ENCODE data around the gene STK33.

STK33 gene

DNA sequence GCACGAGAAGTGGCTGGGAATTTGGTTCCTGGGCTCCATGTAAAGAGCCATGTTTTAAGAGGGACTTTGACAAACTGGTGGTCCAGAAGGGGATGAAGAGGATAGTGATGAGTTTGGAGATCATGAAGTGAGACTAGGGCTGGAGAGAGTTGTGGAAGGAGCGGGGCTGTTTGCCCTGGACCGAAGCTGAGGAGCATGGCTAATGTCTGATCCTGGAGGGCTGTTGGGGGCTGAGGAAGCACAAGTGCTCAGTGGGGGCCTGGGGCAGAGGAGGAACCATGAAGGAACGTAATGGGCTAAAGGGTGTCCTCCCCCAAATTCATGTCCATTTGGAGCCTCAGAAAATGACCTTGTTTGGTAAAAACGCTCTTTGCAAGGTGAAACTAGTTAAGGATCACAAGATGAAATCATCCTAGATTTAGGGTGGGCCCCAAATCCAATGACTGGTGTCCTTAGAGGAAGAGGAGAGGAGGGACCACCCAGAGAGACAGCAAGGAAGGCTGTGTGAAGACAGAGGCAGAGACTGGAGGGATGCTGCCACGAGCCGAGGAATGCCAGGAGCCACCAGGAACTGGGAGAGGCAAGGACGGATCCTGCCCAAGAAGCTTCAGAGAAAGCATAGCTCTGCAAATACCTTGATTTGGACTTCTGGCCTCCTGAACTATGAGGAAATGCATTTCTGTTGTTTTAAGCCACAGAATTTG is 223.1 kb downstream of the STK33 start:
- DNase-seq: no peak

DNA sequence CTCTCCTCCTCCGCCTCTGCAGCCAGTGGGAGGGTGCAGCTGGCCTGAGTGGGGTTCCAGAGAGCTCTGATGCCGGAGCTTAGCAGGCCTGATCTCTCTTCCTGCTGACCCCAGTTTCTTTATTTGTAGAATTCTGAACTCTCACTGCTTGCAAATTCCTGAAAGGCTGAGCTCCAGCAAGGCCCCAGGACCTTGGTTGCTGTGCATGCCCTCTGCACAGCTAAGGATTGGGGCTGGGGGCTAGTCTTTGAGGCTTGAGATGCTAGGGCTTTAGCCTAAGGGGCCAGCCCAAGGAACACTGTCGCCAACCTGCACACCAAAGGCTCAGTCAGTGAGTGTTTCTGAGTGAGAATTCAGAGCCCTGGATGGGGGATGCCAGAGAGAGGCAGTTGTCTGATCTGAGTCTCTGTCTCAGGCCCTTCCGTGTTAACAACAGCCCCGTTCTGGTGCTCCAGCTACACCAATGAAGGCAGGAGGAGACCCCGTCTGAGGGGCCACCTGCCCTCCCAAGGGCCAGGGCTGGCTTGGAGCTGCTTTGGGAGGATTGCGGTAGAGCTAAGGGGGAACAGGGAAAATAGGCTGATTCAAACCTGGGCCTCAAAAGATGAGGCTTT is 224.3 kb downstream of the STK33 start:
- DNase-seq: no peak

DNA sequence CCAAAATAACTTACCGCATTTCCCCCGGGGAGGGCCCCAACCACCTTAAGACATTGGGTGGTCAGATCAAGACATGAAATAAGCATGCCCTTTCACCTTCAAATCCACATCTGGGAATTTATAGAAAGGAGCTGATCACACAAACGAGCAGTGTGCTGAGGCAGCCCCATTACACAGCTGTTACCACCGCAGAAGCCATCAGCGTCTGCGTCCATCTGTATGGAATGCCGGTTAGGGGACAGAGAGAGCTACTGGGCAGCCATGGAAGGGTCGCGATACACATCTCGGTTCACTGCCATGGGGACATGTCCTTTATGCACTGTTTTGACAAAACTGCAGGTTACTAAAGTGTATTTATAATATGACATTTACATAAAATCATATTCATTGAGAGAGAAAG is 225.3 kb downstream of the STK33 start:
- no peak for DNase-seq

DNA sequence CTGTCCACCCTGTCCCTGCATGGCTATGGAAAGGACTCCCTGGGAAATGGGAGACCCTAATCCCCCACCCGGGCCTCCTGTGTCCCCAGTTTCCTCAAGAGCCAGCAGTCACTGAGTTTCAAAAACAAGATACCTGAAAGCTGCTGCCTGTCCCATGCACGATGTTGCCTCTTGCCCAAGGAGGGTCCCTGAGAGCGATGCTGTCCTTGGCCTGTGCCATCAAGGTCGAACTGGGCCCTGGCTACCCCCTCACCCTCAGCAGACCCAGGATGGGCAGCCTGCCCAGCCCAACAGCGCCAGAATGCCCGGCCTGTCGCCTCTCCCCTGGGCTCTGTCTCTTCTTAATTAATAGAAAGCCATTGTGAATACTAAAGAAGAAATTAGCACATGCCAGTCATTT is 225.8 kb downstream of the STK33 start:
- no peak for DNase-seq

DNA sequence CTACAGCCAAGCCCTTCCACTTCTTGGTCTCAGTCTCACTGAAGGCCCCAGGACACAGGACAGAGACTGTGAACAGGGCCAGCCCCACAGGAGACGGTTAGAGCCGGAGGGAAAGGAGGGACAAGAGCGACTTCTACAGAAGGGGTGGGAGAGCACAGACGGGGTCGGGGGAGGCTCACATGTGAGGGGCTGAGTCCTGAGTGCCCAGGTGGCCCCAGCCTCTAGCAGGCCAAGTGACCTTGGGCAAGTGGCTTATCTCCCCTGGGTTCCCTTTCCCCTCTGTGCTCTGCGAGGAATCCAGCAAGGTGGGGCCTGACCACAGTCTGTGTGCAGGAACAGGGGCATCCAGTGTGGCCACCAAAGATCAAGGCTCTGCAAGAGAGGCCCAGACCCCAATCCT is 227.7 kb downstream of the STK33 start:
- DNase-seq: no peak

DNA sequence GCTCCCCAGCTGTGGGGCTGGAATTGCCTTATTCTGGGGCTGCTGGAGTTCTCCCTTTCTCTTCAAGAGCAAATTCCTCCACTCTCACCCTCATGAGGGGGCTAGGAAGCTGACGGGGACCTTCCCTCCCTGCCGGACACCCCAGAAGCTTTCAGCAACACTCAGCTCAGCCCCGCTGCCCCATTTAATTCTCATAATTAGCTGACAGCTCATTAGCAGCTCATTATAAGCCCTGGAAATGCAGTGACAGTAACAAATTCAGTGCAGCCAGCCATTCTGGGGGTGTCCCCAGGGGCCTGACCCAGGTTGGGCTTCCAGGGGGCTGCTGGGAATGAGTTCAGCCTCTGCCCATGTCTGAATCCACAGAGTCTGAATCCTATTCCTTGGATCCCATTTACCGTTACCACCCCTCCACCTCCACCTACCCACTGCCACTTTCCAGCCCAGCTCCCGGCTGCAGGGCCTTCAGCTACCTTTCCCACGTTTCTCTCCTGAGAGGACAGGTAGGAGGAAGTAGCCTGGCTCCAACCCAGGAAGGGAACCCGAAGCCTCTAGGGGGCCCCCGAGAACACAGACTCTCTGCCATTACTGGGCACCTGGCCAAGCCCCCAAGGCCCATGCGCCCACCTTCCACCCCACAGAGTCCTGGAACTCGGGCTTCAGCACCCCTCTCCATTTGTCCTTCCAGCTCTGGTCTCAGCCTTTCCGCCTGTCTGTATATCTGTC is 228.6 kb downstream of the STK33 start:
- no peak for DNase-seq

DNA sequence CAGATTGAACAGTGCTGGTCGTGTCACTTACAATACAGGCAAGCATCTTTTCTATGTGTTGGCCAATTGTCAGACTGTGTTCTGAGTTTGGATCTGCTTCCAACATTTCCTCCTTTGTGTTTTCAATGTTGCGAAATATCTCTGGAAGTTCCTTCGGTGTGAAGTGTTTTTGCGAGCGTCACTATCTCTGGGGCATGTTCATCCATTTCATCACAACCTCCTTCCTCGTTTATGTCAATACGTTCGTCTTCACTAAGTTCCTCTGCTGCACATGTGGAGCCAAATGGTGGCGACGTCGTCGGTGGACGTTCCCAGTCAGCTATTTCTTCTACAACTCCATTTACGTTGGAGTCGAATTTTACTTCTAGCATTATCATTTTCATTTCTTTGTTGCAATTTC is 230.1 kb downstream of the STK33 start:
- no peak for DNase-seq

DNA sequence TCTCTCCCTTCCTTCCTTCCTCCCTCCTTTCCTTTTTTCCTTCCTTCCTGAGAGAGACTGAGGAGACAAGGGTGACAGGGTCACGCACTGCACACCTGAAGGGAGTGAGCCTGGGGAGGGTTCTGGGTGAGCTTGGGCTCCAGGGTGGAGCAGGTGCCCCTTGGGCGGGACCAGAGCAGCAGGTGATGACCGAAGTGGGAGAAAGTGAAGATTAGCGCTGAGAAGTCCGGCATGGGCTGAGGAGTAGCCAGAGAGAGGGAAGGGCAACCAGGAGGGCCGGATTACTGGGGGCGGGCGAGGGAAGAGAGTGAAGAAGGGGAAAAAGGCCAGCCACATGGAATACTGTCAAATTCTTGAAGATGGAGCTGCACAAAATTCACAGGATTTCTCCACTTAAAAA is 231.1 kb downstream of the STK33 start:
- DNase-seq: no peak

DNA sequence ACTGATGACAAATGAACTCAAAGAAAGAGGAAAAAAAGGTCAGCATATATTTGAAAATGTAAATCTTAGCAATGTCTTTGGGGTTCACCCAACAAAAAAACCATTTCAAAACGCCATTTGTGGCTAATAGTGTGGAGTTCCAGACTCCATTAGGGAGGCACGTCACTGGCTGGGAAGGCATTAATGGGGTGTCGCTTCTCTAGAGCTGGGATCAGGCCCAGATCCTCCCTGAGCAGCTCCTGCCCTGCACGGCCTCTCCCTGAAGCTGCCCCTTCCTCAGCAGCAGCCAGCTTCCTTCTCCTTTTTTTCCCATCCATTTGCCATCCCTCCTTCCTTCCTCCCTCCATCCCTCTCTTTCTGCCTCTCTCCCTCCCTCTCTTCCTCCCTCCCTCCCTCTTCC is 231.5 kb downstream of the STK33 start:
- DNase-seq: no peak

DNA sequence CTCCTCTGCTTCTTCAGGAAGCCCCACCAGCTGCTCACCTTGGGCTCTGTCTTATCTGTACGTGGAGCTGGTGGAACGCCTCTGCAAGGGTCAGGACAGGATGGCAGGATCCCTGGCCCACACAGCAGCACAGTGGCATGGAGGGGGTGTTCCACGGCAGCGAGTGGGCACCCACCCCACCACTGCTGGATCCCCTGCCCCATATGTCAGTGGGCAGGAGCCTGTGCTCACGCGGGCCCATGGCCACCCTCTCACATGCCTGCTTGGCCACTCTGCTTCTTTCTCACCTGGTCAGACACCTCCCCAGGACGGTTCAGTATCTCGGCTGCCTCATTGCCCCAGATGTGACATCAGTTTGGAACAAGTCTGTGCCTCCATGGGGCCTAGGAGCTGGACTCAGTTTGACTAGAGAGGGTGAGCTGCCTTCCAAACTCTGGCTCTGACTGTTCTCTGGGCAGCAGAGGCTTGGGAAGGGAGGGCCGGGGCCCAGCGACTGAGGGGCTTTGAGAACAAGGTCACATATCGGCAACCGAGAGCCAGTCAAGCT is 232.3 kb downstream of the STK33 start:
- no peak for DNase-seq

DNA sequence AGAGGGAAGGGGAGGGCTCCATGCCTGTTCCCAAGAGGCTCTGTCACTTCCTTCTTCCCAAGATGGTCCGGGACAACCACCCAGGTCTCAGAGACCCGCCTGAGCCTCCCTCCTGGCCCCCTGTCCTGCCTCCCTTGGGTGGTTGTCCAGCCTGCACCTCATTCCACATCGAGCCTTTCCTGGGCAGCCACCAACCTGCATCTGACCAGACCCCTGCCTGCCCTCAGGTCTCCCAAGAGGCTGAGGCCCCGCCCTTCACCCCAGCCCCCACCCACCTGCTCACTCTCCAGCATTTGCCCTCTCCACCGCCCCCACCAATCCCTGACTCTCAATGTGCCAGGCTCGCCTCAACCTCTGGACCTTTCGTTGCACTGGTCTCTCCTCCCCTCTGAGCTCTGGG is 232.8 kb downstream of the STK33 start:
- DNase-seq: no peak

DNA sequence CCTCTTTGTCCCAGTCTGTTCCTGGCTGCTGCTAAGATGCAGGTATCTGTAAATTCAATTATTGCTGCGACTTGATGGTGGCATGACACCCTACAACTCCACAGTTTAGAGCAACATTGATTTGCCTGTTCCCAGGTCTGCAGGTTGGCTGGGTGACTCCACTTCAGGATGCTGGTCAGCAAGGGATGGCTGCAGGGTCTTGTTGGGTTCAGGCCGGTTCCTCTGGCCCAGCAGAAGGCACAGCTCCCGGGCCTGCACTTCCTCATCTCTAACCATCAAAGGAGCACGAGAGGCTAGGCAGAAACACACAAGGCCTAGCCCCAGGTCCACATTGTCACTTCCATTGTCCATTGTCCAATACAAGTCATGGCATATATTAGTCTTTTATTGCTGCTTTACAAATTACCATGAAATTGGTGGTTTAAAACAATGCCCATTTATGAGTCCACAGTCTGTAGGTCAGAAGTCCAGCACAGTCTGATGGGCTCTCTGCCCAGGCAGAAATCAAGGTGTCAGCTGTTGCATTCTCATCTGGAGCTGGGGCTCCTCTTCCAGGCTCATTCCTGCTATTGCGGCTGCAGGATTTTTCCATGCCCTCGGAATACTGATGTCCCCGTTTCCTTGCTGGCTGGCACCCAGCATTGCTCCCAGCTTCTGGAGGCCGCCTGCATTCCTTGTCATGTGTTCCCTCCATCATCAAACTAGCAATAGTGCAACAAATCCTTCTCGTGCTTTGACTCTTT is 233.8 kb downstream of the STK33 start:
- no peak for DNase-seq

DNA sequence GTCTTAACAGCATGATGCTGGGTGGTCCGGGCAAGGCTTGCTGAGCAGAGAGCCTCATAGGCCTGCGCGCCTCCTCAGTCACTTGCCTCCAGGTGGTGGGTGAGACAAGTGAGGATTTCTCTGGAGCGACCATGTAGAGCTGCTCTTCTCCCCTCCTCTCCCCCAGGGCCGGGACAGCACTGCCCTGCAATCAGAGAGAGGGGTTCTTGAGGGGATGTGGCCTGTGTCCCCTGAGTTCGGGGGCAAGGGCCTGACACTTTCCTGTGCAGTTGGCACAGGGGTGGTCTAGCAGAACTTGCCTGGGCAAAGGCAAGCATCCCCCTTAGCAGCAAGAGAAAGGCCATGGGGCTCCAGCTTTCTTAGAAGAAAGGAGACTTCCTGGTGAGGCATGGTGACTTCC is 234.5 kb downstream of the STK33 start:
- DNase-seq: no peak

DNA sequence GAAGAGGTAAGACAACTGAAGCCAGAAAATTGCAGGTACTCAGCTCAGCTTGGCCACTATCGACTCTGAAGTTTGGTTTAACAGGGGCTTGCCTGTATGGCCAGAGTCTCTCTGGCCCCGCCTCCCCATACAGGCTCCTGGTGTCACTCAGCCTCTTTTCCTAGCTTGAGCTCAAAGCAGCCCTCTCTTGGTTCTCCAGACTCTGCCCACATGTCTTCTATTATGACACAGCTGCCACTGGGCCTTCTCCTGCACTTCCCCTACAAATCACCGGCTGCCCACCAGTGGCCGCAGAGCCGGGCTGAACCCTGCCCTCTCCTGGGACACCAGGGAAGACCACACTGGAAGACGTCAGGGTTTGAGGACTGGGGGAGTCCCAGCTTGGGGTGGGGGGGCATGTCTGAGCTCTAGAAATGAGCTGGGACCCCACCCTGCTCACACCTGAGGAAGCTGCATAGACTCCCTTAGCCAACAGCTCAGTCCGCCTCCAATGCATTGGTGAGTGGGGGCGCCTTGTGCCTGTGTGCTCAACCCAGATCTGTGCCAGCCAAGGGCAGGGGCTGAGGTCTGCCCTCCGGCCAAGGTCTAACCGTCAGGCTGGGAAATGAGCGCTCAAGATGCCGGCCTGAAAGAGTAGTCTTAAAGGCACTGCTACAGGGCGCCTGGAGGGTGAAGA is 236.0 kb downstream of the STK33 start:
- DNase-seq: no peak

DNA sequence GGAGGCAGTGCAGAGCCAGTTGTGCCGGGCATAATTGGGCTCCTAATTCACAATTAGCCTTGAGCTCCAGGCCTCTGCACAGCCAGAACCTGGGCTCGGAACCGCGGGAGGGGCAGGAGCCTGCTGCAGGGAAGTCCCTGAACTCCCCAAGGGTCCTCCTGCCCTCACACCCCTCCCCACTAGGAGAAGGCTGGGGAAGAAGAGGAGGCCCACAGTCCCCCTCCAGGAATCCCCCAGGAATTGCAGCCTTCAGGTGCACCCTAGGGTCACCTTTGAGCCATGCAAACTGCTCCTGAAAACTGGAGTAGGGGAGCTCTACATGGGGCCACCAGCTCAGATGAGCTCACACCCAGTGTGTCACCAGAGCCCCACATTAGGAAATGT is 236.5 kb downstream of the STK33 start:
- no peak for DNase-seq

DNA sequence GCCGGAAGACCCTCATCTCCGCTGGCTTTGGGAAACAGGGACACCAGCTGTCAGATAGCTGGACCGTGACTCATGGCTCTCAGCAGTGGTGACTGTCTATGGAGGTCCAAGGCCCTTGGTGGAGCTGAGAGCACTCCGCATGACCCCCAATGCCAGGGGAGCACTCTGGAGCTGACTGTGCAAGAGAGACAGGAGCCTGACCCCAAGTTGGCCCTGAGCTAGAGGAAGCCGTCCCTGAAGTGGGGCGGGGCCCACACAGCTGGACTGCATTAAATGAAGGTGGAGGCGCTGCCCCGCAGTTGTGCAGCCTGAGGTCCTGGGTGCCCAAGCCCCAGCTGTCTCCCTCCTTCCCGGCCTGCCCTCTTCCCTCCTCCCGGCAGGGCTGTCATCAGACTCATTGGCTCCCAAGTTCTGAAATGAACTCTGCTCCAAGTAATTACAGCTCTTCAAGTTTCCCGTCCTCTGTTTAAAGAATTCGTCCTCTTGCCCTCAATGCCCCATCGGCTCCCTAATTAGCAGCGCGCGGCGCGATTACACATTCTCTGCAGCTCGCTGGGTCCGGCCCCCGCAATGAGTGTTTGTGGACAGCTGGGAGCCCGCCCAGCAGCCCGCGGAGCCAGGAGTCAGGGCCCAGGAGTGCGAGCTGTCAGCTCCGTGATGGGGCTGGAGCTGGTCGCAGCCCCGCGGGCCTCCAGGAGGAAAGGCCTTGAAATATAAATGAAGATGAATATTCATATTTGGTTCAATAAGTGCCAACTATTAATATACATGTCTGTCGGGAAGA is 237.1 kb downstream of the STK33 start:
- no peak for DNase-seq

DNA sequence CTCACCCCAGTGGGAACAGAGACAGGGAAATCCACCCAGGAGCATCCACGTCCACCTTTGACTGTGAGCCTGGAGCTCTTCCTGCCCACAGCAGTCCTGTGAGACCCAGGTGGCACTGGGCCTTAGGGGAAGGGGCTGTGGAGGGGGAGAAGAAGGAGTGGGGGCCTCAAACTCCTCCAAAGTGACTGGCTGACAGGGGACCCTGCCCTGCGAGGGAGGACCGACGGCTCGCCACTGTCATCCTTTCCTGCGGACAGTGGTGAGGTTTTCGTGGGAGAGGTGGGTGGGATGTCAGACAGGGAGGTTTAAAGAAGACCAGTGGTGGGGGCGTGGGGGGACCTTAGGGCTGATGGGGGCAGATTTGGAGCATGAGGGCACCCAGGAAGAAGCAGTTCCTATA is 237.8 kb downstream of the STK33 start:
- no peak for DNase-seq

DNA sequence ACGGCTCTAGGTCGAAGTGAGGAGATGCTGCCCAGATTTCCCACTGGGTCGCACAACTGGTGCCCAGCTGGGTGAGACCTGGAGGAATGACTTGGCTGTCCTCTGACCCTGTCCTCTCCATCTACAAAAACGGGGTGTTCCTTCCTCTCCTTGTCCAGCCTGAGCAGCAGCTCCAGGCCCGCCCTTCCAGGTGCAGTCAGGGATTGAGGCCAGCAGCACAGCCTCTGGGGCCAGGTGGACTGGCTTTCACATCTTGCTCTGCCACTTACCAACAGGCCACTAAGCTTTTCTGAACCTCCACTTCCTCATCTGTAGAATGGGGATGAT is 238.6 kb downstream of the STK33 start:
- no peak for DNase-seq

DNA sequence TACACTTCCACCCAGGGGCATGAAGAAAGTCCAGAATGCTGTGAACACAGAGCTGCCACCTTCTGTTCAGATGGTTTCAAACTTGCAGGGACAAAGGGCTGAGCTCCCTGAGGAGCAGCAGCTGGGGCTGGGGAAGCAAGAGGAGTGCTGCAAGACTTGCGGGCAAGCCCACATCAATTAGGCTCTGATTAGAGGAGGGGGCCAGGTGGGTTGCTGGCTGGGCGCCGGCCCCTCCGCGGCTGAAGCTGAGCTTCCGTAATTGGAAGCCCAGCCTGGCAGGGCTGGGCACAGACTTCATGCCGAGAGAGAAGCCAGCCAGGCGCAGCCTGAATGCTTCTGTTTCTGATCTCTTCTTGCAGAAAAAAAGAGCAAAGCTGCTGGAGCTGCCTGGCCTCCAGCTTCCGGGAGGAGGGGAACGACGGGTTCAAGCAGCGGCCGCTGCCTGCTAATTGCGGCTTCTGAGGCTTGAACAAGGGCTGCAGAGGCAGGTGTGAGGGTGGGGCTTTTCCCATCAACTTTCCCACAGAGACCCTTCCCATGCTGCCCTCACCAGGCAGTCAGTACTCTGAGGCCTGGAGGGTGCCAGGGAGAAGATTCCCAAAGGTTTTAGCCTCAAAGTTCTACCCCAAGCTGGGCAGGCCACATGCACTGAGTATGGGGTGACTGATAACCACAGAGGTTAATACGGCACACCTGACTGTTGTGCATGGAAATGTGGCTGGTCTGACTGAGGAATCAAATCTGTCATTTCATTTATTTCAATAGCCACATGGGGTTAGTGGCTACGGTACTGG is 239.2 kb downstream of the STK33 start:
- peak in 1 of 2 experiments; percentile 2 for DNase-seq

DNA sequence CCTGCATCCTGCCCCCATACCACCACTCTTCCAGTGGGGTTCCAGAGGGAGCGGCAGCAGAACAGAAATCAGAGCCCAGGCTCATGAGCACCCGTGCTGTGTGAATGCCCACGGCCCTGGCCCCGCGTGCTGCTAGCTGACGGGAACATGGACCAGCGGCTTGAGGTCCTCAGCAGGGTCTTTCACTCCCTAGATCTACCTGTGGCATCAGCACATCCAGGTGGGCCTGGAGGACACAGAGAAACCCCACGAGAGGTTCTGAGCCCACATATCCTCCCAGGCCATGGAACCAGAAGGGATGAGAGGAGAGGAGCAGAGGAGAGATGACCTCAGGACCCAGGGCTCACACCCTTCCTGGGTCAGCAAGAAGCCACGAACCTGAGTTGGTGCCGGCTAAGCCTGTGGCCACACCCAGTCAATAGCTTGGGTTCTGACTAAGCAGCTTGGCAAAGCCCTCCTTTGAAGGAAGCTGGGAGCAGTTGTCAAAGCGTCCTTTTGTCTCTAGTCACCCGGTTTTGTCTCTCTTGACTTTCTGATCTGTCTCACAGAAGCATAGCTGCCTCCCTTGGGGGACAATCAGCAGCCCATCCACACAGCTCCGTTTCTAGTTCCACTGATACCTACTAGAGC is 241.0 kb downstream of the STK33 start:
- DNase-seq: no peak
